GM10847 (cell line): Measurements from ENCODE around the gene SAMD3.

Experiments used
- POLR2A ChIP-seq: IDR thresholded peaks from 2 replicates; pipeline ENCODE4 v1.6.1; 2011; ENCODE audit not compliant: insufficient read length; ENCODE audit errors: extremely low read depth

Gene SAMD3

GRCh38 chr6:130183271-130184222 is 39.2 kb downstream of the SAMD3 start:
- TF ChIP-seq POLR2A = no peak

GRCh38 chr6:130182466-130182865 is 40.3 kb downstream of the SAMD3 start:
- no peak for TF ChIP-seq POLR2A

GRCh38 chr6:130178692-130179091 is 44.1 kb downstream of the SAMD3 start:
- TF ChIP-seq POLR2A = no peak

GRCh38 chr6:130176378-130176777 is 46.4 kb downstream of the SAMD3 start:
- no peak for TF ChIP-seq POLR2A

- TF ChIP-seq POLR2A = no peak
These were observed 55.1 kb downstream of the SAMD3 start for GRCh38 chr6:130167655-130168054.

GRCh38 chr6:130164251-130164650 is 58.5 kb downstream of the SAMD3 start:
- no peak for TF ChIP-seq POLR2A

- TF ChIP-seq POLR2A = no peak
These were observed 59.5 kb downstream of the SAMD3 start for GRCh38 chr6:130163266-130163665.

- no peak for TF ChIP-seq POLR2A
These were observed 60.3 kb downstream of the SAMD3 start for GRCh38 chr6:130162421-130162820.

GRCh38 chr6:130161683-130162404 is 60.9 kb downstream of the SAMD3 start:
- TF ChIP-seq POLR2A = no peak

- no peak for TF ChIP-seq POLR2A
These were observed 62.8 kb downstream of the SAMD3 start for GRCh38 chr6:130159956-130160355.

- no peak for TF ChIP-seq POLR2A
These were observed 64.2 kb downstream of the SAMD3 start for GRCh38 chr6:130158548-130158947.

GRCh38 chr6:130158056-130158455 is 64.7 kb downstream of the SAMD3 start:
- TF ChIP-seq POLR2A = no peak

GRCh38 chr6:130156908-130157307 is 65.8 kb downstream of the SAMD3 start:
- no peak for TF ChIP-seq POLR2A

- no peak for TF ChIP-seq POLR2A
These were observed 69.7 kb downstream of the SAMD3 start for GRCh38 chr6:130152908-130153510.

GRCh38 chr6:130150906-130151305 is 71.8 kb downstream of the SAMD3 start:
- no peak for TF ChIP-seq POLR2A

- TF ChIP-seq POLR2A = no peak
These were observed 74.6 kb downstream of the SAMD3 start for GRCh38 chr6:130148181-130148580.
